Measurements from ENCODE around the gene PLCH1. TPM values are rescaled to one million over a fixed set of nuclear protein-coding genes. Genes with fewer than 3 reads are reported as not detected.

The PLCH1 gene
- total and polyA plus RNA-seq, 2 of the 8 experiments (the other 6 are each of a cell fraction or from before 2014, with no cell fraction given): 5.8 to 17.2 TPM

DNA sequence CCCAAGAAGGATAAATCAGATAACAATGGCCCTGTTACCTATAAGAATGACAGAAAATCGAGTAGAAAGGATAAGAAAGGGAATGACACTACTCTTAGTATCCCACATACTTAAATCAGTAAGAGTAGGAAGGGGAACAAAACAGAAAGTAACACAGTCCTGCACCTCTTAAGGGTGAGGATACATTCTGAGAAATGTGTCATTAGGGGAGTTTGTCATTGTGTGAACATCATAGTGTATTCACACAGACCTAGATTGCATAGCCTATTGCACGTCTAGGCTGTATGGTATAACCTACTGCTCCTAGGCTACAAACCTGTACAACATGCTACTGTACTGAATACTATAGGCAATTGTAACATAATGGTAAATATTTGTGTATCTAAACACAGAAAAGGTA is 142.6 kb downstream of the PLCH1 start:
- no peak for DNase-seq (ENCODE audit: low read depth in 1 of 2, low spot score in 2 of 2)

More for the DNA sequence above, 142.6 kb downstream of the PLCH1 start:
- peaks cover 0 to 3% (median under 1%) of the 10 kb centered on the region in 4 experiments; a peak in 1 of 7 replicates for H3K4me1 ChIP-seq (replicated peaks in 1 of 4; ENCODE audit: control insufficient read depth in 3 of 4, insufficient read depth in 4 of 4, low read length in 3 of 4)
- no peak overlapping the region for H3K4me2 ChIP-seq (ENCODE audit: insufficient read depth in 1 of 2, low read depth in 2 of 2, low read length in 2 of 2)
- H3K23me2 ChIP-seq (ENCODE audit: low read depth, low read length): no peaks in the 10 kb centered on the region
- H4K20me1 ChIP-seq (replicated peaks in 1 of 2; ENCODE audit: control insufficient read depth in 1 of 2, insufficient read depth in 2 of 2, low read length in 2 of 2): no peaks in the 10 kb centered on the region
- WGBS, 2 experiments (ENCODE audit: extremely low coverage in 1 of 2, insufficient coverage in 1 of 2, insufficient read length in 1 of 2, insufficient replicate concordance in 2 of 2, low coverage in 1 of 2, low lambda C conversion rate in 2 of 2, missing lambda C conversion rate in 1 of 2): 80% methylated on average over 2 of the region's 2 CpGs; no CpG with 5 or more reads in 1 of the 2 experiments
- CTCF ChIA-PET (ENCODE audit: partially characterized antibody): no interaction called here
- no peak overlapping the region for H3K27ac ChIP-seq (ENCODE audit: low read depth, low read length)
- H3K9ac ChIP-seq (replicated peaks in 1 of 4; ENCODE audit: extremely low read depth in 1 of 4, low read depth in 3 of 4, low read length in 3 of 4): no peak overlapping the region
- H2AK5ac ChIP-seq (ENCODE audit: low read depth, low read length): no peak overlapping the region
- no peak for TF ChIP-seq CBX5 (IDR thresholded peaks at IDR 0.05; ENCODE audit: low read depth, low read length)
- no peak overlapping the region for H3K4ac ChIP-seq (replicated peaks; ENCODE audit: insufficient read length, low read depth, low read length)
- no peaks in the 10 kb centered on the region for H3K79me2 ChIP-seq (ENCODE audit: control insufficient read depth in 1 of 2, insufficient read depth in 2 of 2, low read length in 2 of 2)
- no peak overlapping the region for H4K91ac ChIP-seq (replicated peaks; ENCODE audit: insufficient read length, low read length)
- H3K4me3 ChIP-seq (ENCODE audit: extremely low read depth in 1 of 4, insufficient read depth in 2 of 4, low read depth in 3 of 4, low read length in 4 of 4): no peak overlapping the region
- no peak overlapping the region for H4K5ac ChIP-seq (ENCODE audit: insufficient read length, low read depth, low read length)
- POLR2A ChIA-PET (ENCODE audit: partially characterized antibody): no interaction called here
- no peak overlapping the region for H2AFZ ChIP-seq (ENCODE audit: low read length)
- H2BK12ac ChIP-seq (ENCODE audit: low read depth, low read length): no peak overlapping the region
- no peak overlapping the region for H3K56ac ChIP-seq (replicated peaks; ENCODE audit: insufficient read length, low read depth, low read length)
- no peak overlapping the region for H2BK120ac ChIP-seq (replicated peaks; ENCODE audit: low read depth, low read length)
- H3K18ac ChIP-seq (ENCODE audit: extremely low read depth, low read length): no peak overlapping the region
- no peak overlapping the region for H3K23ac ChIP-seq (ENCODE audit: insufficient read length)
- no peak overlapping the region for H2BK5ac ChIP-seq (ENCODE audit: low read depth, low read length)
- H3K27me3 ChIP-seq (replicated peaks in 1 of 4; ENCODE audit: control insufficient read depth in 3 of 4, extremely low read depth in 1 of 4, insufficient read depth in 3 of 4, low read length in 3 of 4): peaks cover 0 to 1% (median 0%) of the 10 kb centered on the region in 4 experiments; a peak in 1 of 7 replicates
- no peaks in the 10 kb centered on the region for H3K79me1 ChIP-seq (ENCODE audit: low read depth, low read length)
- H3K9me3 ChIP-seq (ENCODE audit: insufficient read depth in 2 of 2, low read depth in 1 of 2, low read length in 1 of 2): no peaks in the 10 kb centered on the region; a peak in 1 of 4 replicates
- H4K8ac ChIP-seq (ENCODE audit: extremely low read depth, insufficient read depth, low read length): no peak overlapping the region
- H2BK15ac ChIP-seq (ENCODE audit: low read length): no peak overlapping the region
- H3K36me3 ChIP-seq (ENCODE audit: control insufficient read depth in 2 of 4, insufficient read depth in 4 of 4, low read length in 3 of 4): no peaks in the 10 kb centered on the region; a peak in 1 of 8 replicates
- FAIRE-seq: no peak
- no peak overlapping the region for H3K14ac ChIP-seq (ENCODE audit: insufficient read length)
- no peak overlapping the region for H2BK20ac ChIP-seq (ENCODE audit: low read length)

All from H1 (cell line).